H7 (cell line): ENCODE results near the gene SEPTIN12. TPM values are rescaled to one million over a fixed set of nuclear protein-coding genes. Genes with fewer than 3 reads are reported as not detected.

ENCODE experiments used
- DNase-seq: peaks from one replicate; pipeline ENCODE4 v3.0.0; 2012
- H3K27me3 ChIP-seq: 2 replicates; pipeline ENCODE4 v1.6.0; 2011; ENCODE audit warnings: mild to moderate bottlenecking, low read length; ENCODE audit not compliant: control insufficient read depth, insufficient read depth
- H3K36me3 ChIP-seq: replicated peaks from 2 replicates; pipeline ENCODE4 v1.5.1; 2011; ENCODE audit warnings: low read length; ENCODE audit not compliant: control insufficient read depth, insufficient read depth
- H3K4me3 ChIP-seq: 2 replicates; pipeline ENCODE4 v1.5.1; 2011; ENCODE audit warnings: low read depth, mild to moderate bottlenecking, control low read depth, low read length, moderate library complexity; ENCODE audit not compliant: insufficient read depth
- total RNA-seq: library from RNA; depleted of rRNA; stranded (reverse); fragments of >200 nt; shearing (Covaris generic); gene quantifications from 2 replicates; pipeline ENCODE4 v1.2.3, GENCODE V29; 2014

SEPTIN12 gene
- total RNA-seq, 1 experiment from 2014 or later, result not detected

DNA sequence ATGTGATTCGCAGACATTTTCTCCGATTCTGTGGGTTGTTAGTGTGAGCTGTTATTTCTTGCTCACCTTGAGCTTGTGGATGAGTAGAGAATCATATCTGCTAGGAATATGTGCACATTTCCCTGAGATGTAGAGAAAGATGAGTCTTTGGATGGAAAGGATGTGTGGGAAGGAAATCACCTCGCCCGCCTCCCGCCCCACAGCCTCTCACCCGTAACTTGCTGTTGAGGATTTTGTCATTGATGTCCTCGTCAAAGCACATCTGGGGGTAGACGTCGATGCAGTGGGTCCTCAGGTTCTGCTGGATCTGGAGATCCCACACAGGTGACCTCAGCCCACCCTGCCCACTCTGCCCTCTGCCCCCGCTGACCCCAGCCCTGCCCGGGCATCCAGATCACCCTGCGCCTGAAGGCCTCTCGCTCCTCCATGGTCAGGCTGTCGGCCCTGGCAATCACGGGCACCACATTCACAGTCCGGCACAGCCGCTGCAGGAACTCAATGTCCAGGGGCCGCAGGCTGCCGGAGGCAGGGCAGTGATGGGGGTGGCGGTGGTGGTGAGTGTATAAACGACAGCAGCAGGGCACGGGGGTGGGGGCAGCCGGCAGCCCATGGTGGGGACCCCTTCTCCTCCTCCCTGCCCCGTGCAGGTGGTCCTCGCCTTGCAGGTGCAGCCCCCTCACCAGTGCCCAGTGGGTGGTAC lies 4.7 kb downstream of the SEPTIN12 start:
- Histone ChIP-seq H3K4me3 (no peak overlapping the region), H3K36me3 (no peaks in the 10 kb centered on the region), H3K27me3 (no peaks in the 10 kb centered on the region)
- DNase-seq, result no peak

DNA sequence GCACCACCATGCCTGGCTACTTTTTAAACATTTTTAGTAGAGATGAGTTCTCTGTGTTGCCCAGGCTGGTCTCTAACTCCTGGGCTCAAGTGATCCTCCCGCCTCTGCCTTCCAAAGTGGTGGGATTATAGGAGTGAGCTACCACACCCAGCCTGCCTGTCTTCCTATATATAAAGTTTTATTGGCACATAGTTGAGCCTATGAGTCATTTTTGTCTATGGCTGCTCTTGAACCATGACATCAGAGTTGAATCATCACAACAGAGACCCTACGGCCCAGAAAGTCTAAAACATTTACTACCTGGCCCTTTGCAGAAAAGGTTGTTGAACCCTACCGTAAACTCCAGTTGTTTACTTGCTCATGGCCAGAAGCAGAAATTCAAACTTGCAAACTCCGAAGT lies 7.9 kb downstream of the SEPTIN12 start:
- H3K36me3 ChIP-seq, result no peaks in the 10 kb centered on the region
- DNase-seq, result no peak
- H3K27me3 ChIP-seq, result no peaks in the 10 kb centered on the region
- H3K4me3 ChIP-seq, result no peak overlapping the region

DNA sequence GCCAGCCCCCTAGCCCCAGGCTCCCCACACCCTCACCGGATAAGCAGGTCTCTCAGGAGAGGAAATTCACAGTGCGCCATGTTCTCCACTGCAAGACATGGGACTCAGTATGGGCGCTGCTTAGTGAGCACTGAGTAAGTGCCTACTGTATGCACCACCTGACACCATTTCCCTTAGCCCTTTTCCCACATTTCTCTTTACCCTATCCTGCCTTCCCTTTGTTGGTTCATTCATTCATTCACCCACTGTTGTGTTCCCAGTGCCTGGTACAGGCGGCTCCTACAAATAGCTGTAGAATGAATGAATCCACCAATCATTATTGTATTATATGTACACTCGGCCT lies 10.1 kb downstream of the SEPTIN12 start:
- DNase-seq, result no peak
- Histone ChIP-seq H3K27me3 (no peaks in the 10 kb centered on the region), H3K4me3 (no peak overlapping the region), H3K36me3 (no peaks in the 10 kb centered on the region)

DNA sequence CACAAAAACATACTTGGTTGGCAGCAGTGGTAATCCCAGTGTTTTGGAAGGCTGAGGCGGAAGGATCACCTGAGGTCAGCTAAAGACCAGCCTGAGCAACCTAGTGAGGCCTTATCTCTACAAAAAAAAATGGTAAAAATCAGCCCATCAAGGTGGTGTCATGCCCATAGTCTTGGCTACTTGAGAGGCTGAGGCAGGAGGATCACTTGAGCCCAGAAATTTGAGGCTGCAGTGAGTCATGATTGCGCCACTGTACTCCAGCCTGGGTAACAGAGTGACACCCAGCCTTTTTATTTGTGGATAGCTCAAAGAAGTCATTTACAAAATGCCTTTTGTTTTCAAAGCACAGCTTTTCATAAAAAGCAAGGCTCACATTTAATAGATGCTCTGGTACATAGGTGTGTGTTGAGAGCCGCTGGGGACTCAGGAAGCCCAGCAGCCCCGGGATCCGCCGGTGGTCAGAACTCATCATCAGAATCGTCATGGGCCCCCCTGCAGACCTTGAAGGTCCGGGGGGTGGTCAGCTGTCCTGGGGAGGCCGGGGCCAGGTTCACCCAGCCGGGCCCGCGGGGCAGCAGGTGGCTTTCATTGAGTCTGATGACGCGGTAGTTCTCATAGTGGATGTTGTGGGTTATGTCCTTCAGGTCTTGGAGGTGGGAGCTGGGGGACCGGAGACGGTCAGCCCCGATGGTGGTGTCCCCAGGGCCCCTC lies 10.7 kb downstream of the SEPTIN12 start:
- no peak for DNase-seq
- Histone ChIP-seq H3K4me3 (no peak overlapping the region), H3K36me3 (no peaks in the 10 kb centered on the region), H3K27me3 (no peaks in the 10 kb centered on the region)

DNA sequence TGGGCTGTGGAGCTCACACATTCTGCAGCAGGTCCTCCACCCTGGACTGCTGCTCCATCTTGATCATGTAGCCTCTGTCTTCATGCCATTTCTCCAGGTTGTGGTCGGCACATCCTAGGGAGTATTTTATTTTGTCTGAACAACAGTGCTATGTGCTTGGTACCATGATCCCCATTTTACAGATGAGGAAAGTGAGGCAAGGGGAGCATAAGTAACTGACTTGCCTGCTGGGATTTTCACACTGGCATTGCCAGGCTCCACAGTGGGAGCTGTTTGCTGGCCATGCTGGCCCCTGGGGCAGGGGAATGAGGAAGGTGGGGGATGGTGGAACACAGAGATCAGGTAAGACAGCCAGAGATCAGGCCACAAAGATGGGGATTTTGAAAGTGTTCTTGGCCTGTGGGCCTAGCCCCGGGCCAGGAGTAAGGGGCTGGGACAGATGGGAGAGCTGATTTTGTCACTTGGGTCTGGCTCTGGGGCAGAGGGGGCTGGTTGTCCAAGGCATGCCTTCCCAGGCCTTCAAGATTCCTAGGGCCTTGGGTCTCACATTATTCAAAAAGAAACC lies 11.9 kb downstream of the SEPTIN12 start:
- Histone ChIP-seq H3K36me3 (no peaks in the 10 kb centered on the region), H3K4me3 (no peak overlapping the region), H3K27me3 (no peaks in the 10 kb centered on the region)
- DNase-seq, result no peak

DNA sequence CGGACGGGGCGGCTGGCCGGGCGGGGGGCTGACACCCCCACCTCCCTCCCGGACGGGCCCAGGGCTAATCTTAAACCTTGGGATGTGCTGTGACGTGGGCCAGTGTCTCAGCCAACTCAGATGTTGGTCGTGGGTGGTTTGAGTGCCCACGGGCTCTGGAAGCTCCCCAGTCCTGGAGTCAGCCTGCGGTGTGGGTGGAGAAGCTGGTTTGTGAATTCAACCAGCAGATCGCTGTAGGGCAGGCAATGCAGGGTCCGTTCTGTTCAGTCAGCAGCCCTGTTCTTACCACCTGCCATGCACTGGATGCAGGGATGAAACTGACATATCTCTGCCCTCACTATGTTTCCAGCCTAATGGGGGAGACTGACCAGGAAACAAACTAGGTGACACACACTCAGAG lies 13.1 kb downstream of the SEPTIN12 start:
- Histone ChIP-seq H3K36me3 (no peaks in the 10 kb centered on the region), H3K27me3 (no peaks in the 10 kb centered on the region), H3K4me3 (no peak overlapping the region)
- no peak for DNase-seq

DNA sequence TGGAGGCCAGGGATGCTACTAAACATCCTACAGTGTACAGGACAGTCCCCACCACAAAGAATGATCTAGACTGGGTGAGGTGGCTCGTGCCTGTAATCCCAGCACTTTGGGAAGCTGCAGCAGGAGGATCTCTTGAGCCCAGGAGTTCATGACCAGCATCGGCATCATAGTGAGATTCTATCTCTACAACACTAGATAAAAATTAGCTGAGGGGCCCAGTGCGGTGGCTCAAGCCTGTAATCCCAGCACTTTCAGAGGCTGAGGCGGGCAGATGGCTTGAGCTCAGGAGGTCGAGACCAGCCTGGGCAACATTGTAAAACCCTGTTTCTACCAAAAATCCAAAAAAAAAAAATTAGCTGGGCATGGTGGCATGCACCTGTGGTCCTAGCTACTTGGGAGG lies 15.8 kb downstream of the SEPTIN12 start:
- Histone ChIP-seq H3K27me3 (no peaks in the 10 kb centered on the region), H3K4me3 (no peak overlapping the region), H3K36me3 (no peaks in the 10 kb centered on the region)
- no peak for DNase-seq

DNA sequence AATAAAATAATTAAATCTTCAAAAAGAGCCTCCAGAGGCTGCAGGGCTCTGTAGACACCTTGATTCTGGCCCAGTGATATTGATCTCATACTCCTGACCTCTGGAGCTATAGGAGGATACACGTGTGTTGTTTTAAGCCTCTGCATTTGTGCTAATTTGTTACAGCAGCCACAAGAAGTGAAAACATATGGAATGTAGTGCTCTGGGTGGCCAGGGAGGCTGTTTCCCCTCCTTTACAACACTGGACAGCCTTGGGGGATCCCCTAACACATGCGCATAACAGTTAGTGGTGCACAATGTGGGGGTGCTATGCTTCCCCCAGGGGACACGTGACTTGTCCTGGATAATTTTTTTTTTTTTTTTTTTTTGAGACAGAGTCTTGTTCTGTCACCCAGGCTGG lies 16.5 kb downstream of the SEPTIN12 start:
- no peak overlapping the region for H3K4me3 ChIP-seq
- DNase-seq, result no peak
- no peaks in the 10 kb centered on the region for H3K27me3 ChIP-seq
- H3K36me3 ChIP-seq, result no peaks in the 10 kb centered on the region

DNA sequence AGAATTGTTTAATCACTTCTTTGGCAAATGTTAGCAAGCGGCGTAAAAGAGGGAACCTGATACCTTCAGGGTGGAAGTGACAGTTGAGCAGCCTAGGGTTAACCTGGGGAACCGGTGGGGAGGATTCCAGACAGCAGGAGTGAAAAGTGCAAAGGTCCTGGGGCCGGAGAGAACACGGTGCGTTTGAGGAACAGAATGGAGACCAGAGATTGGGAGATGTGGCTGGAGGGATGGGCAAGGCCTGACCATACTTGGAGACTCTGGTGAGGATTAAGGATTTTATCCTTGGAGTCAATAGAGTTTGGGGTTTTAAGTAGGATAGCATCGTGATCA lies 18.9 kb downstream of the SEPTIN12 start:
- Histone ChIP-seq H3K27me3 (no peaks in the 10 kb centered on the region), H3K4me3 (no peak overlapping the region), H3K36me3 (peaks cover 3% of the 10 kb centered on the region)
- DNase-seq, result no peak

DNA sequence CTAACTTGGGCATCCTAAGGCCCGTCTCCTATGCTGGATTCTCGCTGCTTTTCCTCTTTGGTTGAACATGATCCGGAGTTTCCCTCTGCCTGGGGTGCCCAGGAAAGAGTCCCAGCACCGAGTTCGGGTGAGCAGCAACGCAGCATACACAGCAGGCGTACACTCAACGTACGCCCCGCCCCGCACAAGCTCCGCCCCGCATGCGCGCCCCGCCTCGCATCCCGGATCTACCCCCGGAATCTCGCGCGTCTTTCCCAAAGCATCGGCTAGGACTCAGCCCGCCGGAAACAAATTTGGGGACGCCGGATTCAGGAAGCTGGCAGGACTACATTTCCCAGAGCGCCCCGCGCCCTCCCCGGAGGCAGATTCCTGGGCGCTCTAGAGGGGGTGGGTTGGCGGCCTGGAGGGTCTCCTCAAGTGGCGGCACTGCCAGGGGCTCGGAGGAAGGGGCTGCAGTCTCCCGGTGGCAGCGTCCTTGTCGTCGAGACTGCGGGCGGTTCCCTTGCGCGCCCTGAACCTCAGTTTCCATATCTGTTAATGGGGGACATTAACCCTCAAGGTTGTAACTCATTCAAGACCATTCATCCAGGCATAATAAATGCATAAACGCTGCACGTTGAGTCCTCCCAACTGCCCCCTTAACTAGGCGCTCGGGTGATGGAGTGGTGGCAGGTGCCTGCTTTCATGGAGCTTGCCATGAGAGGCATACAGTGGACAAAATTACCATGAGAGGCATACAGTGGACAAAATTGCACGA lies 19.4 kb downstream of the SEPTIN12 start:
- Histone ChIP-seq H3K27me3 (no peaks in the 10 kb centered on the region), H3K36me3 (peaks cover 8% of the 10 kb centered on the region), H3K4me3 (peak overlapping the region; percentile 42)
- peak; percentile 99 for DNase-seq

DNA sequence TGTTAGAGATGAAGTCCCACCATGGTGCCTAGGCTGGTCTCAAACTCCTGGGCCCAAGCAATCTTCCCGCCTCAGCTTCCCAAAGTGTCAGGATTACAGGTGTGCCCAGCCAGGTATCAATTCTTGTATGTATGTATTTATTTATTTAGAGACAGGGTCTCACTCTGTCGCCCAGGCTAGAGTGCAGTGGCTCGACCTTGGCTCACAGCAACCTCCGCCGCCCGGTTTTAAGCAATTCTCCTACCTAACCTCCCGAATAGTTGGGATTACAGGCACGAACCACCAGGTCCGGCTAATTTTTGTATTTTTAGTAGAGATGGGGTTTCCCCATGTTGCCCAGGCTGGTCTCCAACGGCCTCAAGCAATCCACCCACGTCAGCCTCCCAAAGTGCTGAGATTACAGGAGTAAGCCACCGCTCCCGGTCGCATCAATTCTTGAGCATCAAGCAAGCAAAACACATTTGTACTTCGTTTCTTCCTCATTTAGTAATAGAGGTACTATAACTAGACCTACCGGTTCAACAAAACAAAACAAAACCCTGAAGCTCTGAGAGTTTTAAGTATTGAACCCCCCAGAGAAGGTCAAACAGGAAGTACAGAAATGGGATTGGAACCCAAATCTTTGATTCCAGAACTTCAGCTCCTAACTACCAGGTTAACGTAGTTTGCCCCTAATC lies 20.1 kb downstream of the SEPTIN12 start:
- no peaks in the 10 kb centered on the region for H3K27me3 ChIP-seq
- DNase-seq, result no peak
- peak overlapping the region; percentile 37 for H3K4me3 ChIP-seq
- H3K36me3 ChIP-seq, result peaks cover 12% of the 10 kb centered on the region

DNA sequence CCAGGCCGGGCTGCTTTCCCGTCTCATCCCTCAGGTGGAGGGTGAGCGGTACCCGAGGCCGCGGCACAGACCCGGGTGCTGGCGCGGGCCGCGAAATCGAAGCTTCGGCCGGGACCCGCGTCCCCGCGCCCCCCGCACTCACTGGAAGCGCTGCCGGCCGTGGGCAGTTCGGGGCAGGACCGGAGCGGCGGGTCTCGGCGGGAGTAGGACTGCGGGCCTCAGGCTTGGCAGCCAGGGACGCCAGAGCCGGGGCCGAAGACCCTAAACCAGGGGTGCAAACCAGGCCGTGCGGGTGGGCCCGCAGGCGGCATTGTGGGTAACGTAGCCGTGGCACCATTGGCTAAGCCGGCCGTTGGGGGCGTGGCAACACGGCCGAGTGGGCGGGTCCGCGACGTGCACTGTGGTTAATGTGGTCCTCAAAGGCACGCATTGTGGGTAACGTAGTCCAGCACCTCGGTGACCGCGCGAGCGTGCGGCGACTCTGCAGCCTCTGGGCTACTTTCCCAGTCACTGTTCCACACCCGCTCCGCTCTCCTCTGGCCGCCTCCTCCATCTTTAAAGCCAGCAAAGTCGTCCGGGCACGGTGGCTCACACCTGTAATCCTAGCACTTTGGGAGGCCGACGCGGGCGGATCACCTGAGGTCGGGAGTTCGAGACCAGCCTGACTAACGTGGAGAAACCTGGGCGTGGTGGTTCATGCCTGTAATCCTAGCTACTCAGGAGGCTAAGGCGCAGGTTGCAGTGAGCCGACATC lies 21.1 kb downstream of the SEPTIN12 start, which contains the start of gene ZNF500:
ZNF500 (minus strand) TSS at position 288 of the 754 bp plus-strand sequence. CDS start 1,184 bp downstream, outside the sequence.
- Histone ChIP-seq H3K36me3 (peaks cover 15% of the 10 kb centered on the region), H3K4me3 (peak within 1 kb of the TSS; percentile 83), H3K27me3 (no peaks in the 10 kb centered on the region)
- peak; percentile 99 for DNase-seq

DNA sequence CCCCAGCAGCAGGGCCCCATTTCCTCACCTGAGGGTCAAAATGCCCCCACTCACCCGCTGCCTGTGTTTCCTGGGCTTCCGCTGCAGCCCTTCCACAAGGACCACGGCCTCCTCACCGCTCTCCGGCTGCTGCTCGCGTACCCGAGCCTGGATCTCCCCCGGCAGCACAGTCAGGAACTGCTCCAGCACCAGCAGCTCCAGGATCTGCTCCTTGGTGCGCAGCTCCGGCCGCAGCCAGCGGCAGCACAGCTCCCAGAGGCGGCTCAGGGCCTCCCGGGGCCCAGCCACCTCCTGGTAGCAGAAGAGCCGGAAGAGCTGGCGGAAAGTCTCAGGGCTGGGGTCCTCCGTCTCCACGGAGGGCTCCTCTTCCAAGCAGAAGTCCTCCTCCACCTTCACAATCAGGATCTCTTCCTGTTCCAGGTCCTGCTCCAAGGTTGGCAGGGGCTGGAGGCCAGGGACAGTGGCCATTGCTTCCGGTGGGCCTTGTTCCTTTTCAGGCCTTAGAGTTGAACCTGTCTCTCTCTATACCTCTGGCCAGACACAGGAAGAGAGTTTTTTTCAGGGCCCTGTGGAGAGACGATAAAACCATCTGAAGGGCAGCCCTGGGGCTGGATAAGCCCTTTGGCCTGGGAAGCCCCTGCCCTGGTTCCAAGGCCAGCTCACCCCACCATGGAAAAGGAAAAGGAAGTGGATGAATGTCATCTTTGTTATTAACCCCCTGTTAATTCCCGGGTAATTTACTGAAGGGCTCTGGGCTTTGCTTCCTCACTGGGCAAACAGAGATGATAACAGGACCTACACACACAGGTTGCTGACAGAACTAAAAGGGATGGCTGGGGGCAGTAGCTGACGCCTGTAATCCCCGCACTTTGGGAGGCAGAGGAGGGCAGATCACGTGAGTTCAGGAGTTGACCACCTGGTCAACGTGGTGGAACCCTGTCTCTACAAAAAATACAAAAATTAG lies 22.4 kb downstream of the SEPTIN12 start:
- no peak for DNase-seq
- Histone ChIP-seq H3K27me3 (no peaks in the 10 kb centered on the region), H3K36me3 (peaks cover 18% of the 10 kb centered on the region), H3K4me3 (peak overlapping the region; percentile 83)
